Parathyroid adenoma (tissue), 2 donors: ENCODE results near the gene SELENOV.
"Not testable (repeated sequence)": the region's sequence is repeated elsewhere in the genome, so short reads cannot be mapped to it uniquely, and the experiment has no call there.

Experiments used
- H2AFZ ChIP-seq: fragments of 300-600 bp; sonication (generic); one replicate; pipeline ENCODE4 v1.7.0; 2017; ENCODE audit warnings: antibody characterized with exemption, mild to moderate bottlenecking
- H3K27ac ChIP-seq: fragments of 300-600 bp; sonication (generic); one replicate; pipeline ENCODE4 v1.7.0; 2017
- H3K27me3 ChIP-seq: fragments of 300-600 bp; sonication (generic); one replicate; pipeline ENCODE4 v1.7.0; 2017; ENCODE audit warnings: low read length; ENCODE audit not compliant: control insufficient read depth, insufficient read depth
- H3K36me3 ChIP-seq: fragments of 300-600 bp; sonication (generic); one replicate; pipeline ENCODE4 v1.7.0; 2017; ENCODE audit warnings: low read length; ENCODE audit not compliant: control insufficient read depth, insufficient read depth
- H3K4me1 ChIP-seq: fragments of 300-600 bp; sonication (generic); one replicate; pipeline ENCODE4 v1.7.0; 2017; ENCODE audit warnings: control low read depth
- H3K4me2 ChIP-seq: fragments of 300-600 bp; sonication (generic); one replicate; pipeline ENCODE4 v1.7.0; 2017; ENCODE audit warnings: low read length
- H3K4me3 ChIP-seq: fragments of 300-600 bp; sonication (generic); one replicate; pipeline ENCODE4 v1.7.0; 2017; ENCODE audit warnings: low read depth, low read length
- H3K79me2 ChIP-seq: fragments of 300-600 bp; sonication (generic); one replicate; pipeline ENCODE4 v1.7.0; 2017; ENCODE audit warnings: control low read depth
- H3K9ac ChIP-seq: fragments of 300-600 bp; sonication (generic); one replicate; pipeline ENCODE4 v1.7.0; 2017; ENCODE audit warnings: mild to moderate bottlenecking
- H3K9me3 ChIP-seq: fragments of 300-600 bp; sonication (generic); one replicate; pipeline ENCODE4 v1.7.0; 2017; ENCODE audit warnings: low read length; ENCODE audit not compliant: control insufficient read depth
- TF ChIP-seq, protein P1 (sequence below): fragments of 300-600 bp; sonication (generic); IDR thresholded peaks from one replicate; pipeline ENCODE4 v1.7.0; 2017; ENCODE audit warnings: antibody characterized with exemption, mild to moderate bottlenecking
- donor health status: primary hyperparathyroidism.

The SELENOV gene

DNA sequence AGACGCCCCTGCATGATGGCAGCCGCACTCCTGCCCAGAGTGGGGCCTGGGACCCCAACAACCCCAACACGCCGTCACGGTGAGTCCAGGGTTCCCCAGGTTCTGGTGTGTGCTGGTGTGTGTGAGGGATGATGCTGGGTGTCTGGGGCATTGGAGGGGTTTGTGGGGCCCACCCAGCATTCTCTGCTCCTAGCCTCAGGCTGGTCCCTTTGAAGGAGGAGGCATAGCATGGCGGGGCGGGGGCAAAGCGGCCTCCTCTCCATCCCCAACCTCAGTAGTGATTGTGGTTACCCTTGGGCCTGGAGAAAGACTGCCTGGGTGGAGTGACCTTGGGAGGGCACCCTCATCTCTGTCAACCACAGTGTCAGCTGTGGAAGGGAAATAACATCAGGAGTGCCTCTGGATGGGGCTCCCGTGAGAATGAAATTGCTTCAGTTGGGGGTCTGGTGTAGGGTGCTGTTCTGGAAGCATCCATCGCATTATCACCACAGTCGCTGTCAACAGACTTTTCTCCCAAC lies 41.4 kb upstream of the SELENOV start:
- TF ChIP-seq, protein P1, sequence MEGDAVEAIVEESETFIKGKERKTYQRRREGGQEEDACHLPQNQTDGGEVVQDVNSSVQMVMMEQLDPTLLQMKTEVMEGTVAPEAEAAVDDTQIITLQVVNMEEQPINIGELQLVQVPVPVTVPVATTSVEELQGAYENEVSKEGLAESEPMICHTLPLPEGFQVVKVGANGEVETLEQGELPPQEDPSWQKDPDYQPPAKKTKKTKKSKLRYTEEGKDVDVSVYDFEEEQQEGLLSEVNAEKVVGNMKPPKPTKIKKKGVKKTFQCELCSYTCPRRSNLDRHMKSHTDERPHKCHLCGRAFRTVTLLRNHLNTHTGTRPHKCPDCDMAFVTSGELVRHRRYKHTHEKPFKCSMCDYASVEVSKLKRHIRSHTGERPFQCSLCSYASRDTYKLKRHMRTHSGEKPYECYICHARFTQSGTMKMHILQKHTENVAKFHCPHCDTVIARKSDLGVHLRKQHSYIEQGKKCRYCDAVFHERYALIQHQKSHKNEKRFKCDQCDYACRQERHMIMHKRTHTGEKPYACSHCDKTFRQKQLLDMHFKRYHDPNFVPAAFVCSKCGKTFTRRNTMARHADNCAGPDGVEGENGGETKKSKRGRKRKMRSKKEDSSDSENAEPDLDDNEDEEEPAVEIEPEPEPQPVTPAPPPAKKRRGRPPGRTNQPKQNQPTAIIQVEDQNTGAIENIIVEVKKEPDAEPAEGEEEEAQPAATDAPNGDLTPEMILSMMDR, result no peak
- Histone ChIP-seq H2AFZ (no peak overlapping the region), H3K36me3 (no peaks in the 10 kb centered on the region), H3K9me3 (no peaks in the 10 kb centered on the region), H3K4me2 (no peak overlapping the region), H3K4me3 (no peak overlapping the region), H3K79me2 (peaks cover 6% of the 10 kb centered on the region), H3K27ac (no peak overlapping the region), H3K9ac (no peak overlapping the region), H3K4me1 (no peaks in the 10 kb centered on the region), H3K27me3 (no peaks in the 10 kb centered on the region)

DNA sequence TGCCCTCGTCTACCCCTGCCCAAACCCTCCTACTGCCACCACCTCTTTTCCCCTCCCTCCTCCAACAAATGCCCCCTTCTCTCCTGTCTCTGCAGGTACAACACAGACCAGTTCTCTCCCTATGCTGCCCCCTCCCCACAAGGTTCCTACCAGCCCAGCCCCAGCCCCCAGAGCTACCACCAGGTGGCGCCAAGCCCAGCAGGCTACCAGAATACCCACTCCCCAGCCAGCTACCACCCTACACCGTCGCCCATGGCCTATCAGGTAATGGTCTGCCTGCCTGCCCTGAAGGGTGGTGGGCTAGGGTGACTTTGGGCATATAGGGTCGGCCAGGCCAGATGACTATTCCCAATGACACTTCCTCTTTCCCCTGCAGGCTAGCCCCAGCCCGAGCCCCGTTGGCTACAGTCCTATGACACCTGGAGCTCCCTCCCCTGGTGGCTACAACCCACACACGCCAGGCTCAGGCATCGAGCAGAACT lies 40.8 kb upstream of the SELENOV start:
- Histone ChIP-seq H2AFZ (no peak overlapping the region), H3K27me3 (no peaks in the 10 kb centered on the region), H3K27ac (peak overlapping the region; percentile 4), H3K79me2 (no peaks in the 10 kb centered on the region), H3K4me1 (no peaks in the 10 kb centered on the region), H3K36me3 (no peaks in the 10 kb centered on the region), H3K9me3 (no peaks in the 10 kb centered on the region), H3K4me2 (no peak overlapping the region), H3K4me3 (no peak overlapping the region), H3K9ac (no peak overlapping the region)
- TF ChIP-seq, protein P1, result peak; percentile 84

DNA sequence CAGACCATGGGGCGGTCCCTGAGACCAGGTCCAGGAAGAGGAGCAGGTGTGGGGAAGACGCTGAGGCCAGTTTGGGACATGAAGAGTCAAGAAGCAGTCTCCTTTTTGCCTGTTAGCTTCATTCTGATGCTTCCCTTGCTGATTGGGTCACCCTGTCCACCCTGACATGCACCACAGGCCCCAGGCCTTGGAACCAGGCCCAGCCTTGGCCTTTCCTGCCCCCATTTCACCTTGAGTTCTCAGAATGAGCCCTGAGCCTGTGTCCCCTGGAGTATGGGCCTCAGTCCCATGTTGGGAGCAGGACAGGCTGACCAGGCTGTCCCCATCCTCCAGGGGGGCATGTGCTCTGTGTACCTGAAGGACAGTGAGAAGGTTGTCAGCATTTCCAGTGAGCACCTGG lies 39.2 kb upstream of the SELENOV start:
- Histone ChIP-seq H2AFZ (no peak overlapping the region), H3K79me2 (peaks cover under 1% of the 10 kb centered on the region), H3K36me3 (no peaks in the 10 kb centered on the region), H3K27me3 (no peaks in the 10 kb centered on the region), H3K4me2 (no peak overlapping the region), H3K4me1 (peaks cover 5% of the 10 kb centered on the region), H3K9ac (no peak overlapping the region), H3K9me3 (no peaks in the 10 kb centered on the region), H3K27ac (no peak overlapping the region), H3K4me3 (no peak overlapping the region)
- TF ChIP-seq, protein P1, result no peak

DNA sequence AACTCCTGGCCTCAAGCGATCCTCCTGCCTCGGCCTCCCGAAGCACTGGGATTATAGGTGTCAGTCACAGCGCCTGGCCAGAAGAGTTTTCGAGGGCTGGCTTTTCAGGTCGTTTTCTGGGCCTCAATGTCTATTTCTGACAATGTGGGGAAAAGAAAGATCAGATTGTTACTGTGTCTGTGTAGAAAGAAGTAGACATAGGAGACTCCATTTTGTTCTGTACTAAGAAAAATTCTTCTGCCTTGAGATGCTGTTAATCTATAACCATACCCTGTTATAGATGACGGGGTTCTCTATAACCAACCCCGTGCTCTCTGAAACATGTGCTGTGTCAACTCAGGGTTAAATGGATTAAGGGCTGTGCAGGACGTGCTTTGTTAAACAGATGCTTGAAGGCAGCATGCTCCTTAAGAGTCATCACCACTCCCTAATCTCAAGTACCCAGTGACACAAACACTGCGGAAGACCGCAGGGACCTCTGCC lies 35.6 kb upstream of the SELENOV start:
- H3K27me3 ChIP-seq, H3K27ac ChIP-seq, H3K4me3 ChIP-seq, H3K4me1 ChIP-seq, H3K9me3 ChIP-seq, H3K9ac ChIP-seq, H3K36me3 ChIP-seq, H2AFZ ChIP-seq, H3K4me2 ChIP-seq: not testable (repeated sequence)
- H3K79me2 ChIP-seq, result peaks cover 18% of the 10 kb centered on the region

DNA sequence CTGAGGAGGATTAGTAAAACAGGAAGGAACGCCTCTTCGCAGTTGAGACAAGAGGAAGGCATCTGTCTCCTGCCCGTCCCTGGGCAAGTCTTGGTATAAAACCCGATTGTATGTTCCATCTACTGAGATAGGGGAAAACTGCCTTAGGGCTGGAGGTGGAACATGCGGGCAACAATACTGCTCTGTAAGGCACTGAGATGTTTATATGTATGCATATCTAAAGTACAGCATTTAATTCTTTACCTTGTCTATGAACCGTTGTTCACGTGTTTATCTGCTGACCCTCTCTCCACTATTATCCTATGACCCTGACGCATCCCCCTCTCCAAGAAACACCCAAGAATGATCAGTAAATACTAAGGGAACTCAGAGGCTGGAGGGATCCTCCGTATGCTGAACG lies 35.0 kb upstream of the SELENOV start:
- TF ChIP-seq, protein P1, result no peak
- no peaks in the 10 kb centered on the region for H3K36me3 ChIP-seq
- peak overlapping the region; percentile 99 for H2AFZ ChIP-seq
- peaks cover 7% of the 10 kb centered on the region for H3K4me1 ChIP-seq
- no peaks in the 10 kb centered on the region for H3K9me3 ChIP-seq
- H3K27ac ChIP-seq, result peak overlapping the region; percentile 76
- H3K27me3 ChIP-seq, result no peaks in the 10 kb centered on the region
- H3K4me2 ChIP-seq, result peak overlapping the region; percentile 91
- peaks cover 18% of the 10 kb centered on the region for H3K79me2 ChIP-seq
- peak overlapping the region; percentile 93 for H3K9ac ChIP-seq
- H3K4me3 ChIP-seq, result peak overlapping the region; percentile 90
